NOMO-1 treated with dmso at 0.1 percent for 144 hours (cell line): ENCODE data around the gene NPHP3.
"Not testable (repeated sequence)": the region's sequence is repeated elsewhere in the genome, so short reads cannot be mapped to it uniquely, and the experiment has no call there.

Experiments used
- DNase-seq: peaks from one replicate; lab custom pipeline; 2025; ENCODE audit not compliant: unreplicated experiment; lab: John Stamatoyannopoulos, UW

NPHP3 gene

DNA sequence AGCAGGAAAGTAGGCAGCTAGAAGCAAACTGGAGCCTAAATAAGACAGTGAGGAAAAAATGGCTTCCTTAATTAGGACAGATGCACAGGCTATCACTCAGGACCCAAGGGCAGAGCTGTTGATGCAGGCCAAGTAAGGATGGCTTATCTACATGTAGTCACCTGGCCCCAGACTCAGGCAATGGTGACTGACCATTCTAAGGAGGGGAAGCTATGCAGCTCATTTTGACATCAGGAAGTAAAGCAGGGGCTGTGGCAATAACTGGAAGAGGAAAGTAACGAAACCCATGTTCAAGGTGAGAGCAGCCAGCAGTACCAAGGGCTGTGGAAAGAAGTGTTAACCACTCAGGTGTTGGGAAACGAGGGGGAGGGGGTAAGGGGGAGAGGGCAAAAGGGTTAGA, 78.8 kb downstream of the NPHP3 start:
- DNase-seq, result no peak

- no peak for DNase-seq
Observed at GRCh38 chr3:132642539-132642847, 79.7 kb downstream of the NPHP3 start.

DNA sequence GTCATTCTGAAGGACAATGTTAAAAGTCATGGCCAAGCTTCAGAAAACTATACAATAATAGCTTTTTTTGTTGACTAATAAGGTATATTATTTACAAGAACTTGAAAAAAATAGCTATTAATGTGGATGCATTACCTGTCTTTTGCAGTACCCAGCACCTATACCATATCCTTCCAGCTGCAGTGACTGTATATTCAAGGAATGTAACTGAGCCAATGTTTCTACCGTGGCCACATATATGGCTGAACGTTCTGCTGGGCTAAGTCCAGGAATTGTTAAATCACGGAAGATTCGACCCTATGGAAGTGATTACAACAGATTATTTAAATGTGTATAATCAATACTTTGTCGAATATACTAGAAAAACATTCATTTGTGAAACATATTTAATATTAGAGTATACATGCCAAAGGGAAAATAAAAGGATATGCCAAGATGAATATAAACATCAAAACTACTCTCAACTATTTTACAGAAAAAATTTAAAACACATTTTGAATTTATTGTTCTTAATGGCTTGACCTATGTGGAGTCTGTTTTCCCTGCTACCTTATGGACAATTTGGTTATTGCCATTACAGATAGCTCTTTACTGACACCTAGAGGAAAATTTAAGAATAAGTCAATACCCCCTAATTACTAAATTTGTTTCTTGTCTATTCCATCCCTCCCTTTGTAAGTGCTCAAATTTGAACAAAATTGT, 80.2 kb downstream of the NPHP3 start:
- peak; percentile 8 for DNase-seq

DNA sequence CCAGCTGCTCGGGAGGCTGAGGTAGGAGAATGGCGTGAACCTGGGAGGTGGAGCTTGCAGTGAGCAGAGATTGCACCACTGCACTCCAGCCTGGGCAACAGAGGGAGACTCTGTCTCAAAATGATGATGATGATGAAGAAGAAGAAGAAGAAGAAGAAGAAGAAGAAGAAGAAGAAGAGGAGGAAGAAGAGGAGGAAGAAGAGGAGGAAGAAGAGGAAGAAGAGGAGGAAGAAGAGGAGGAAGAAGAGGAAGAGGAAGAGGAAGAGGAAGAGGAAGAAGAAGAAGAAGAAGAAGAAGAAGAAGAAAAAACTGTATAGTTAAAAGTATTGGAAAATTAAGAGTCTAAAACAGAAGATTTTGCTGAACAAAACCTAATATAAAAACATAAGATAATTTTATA, 80.8 kb downstream of the NPHP3 start:
- not testable (repeated sequence) for DNase-seq

DNA sequence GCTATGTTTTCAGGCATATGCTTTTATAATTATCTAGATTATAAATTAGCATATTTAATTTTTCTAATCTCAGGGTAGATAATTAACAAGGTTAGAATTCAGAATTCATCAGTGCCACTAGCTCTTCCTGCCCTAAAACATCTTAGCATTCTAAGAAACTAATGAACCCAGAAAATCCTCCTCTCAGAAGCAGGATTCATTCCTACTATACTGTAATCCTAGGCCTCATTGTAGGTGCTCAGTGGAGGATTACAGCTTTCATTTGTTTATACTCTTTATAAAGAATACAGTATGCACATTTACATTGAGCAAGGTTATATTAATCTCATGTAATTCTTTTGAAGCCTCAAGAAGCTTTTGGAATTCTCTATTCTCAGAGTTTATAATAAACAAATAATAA, 83.5 kb downstream of the NPHP3 start:
- DNase-seq, result no peak

GRCh38 chr3:132637590-132637989, 84.6 kb downstream of the NPHP3 start:
- DNase-seq, result no peak

- DNase-seq, result no peak
Observed at GRCh38 chr3:132635052-132635451, 87.2 kb downstream of the NPHP3 start.
